Kidney epithelial cell (primary cell): ENCODE results near the gene PIK3IP1. TPM values are rescaled to one million over a fixed set of nuclear protein-coding genes. Genes with fewer than 3 reads are reported as not detected.
"Not testable (repeated sequence)": the region's sequence is repeated elsewhere in the genome, so short reads cannot be mapped to it uniquely, and the experiment has no call there.

Experiments
- DNase-seq: peaks from one replicate; pipeline ENCODE4 v3.0.0-alpha.2; 2010; ENCODE audit warnings: low read depth
- H3K27me3 ChIP-seq: 2 replicates; pipeline ENCODE4 v1.6.0; 2011; ENCODE audit warnings: low read length; ENCODE audit not compliant: control insufficient read depth, insufficient read depth
- H3K36me3 ChIP-seq: 2 replicates; pipeline ENCODE4 v1.5.1; 2011; ENCODE audit warnings: low read length; ENCODE audit not compliant: control insufficient read depth, insufficient read depth
- H3K4me3 ChIP-seq: 2 replicates; pipeline ENCODE4 v1.5.1; 2011; ENCODE audit warnings: low read depth, mild to moderate bottlenecking, control low read depth, low read length
- CTCF ChIP-seq: IDR thresholded peaks from 2 replicates; pipeline ENCODE4 v1.5.1; 2011; ENCODE audit warnings: mild to moderate bottlenecking, moderate library complexity, low read length, control low read depth, inconsistent platforms; ENCODE audit not compliant: insufficient read depth, poor library complexity, severe bottlenecking
- total RNA-seq: library from RNA; depleted of rRNA; stranded (reverse); fragments of >200 nt; gene quantifications from 2 replicates; pipeline ENCODE4 v1.2.3, GENCODE V29; 2015

PIK3IP1 gene
- total RNA-seq, 1 donor from 2014 or later, result 14.0 TPM

- TF ChIP-seq CTCF, result no peak
- H3K4me3 ChIP-seq, result no peak overlapping the region
- H3K27me3 ChIP-seq, result no peaks in the 10 kb centered on the region
- DNase-seq, result no peak
- H3K36me3 ChIP-seq, result no peaks in the 10 kb centered on the region
Observed at GRCh38 chr22:31321421-31321820, 29.1 kb upstream of the PIK3IP1 start.

GRCh38 chr22:31314220-31314619, 21.9 kb upstream of the PIK3IP1 start:
- not testable (repeated sequence) for H3K27me3 ChIP-seq, DNase-seq, H3K36me3 ChIP-seq, H3K4me3 ChIP-seq

- Histone ChIP-seq H3K4me3 (no peak overlapping the region), H3K36me3 (peaks cover 2% of the 10 kb centered on the region), H3K27me3 (no peaks in the 10 kb centered on the region)
- TF ChIP-seq CTCF, result peak; percentile 91
- DNase-seq, result no peak
Observed at GRCh38 chr22:31313366-31314147, 21.3 kb upstream of the PIK3IP1 start.

- H3K36me3 ChIP-seq, result no peaks in the 10 kb centered on the region
Observed at GRCh38 chr22:31308181-31308580, 15.9 kb upstream of the PIK3IP1 start.

GRCh38 chr22:31305194-31305593, 12.9 kb upstream of the PIK3IP1 start:
- Histone ChIP-seq H3K36me3 (no peaks in the 10 kb centered on the region), H3K4me3 (no peak overlapping the region), H3K27me3 (no peaks in the 10 kb centered on the region)
- no peak for DNase-seq
- TF ChIP-seq CTCF, result no peak

More at GRCh38 chr22:31308181-31308580, 15.9 kb upstream of the PIK3IP1 start:
- no peak for TF ChIP-seq CTCF
- Histone ChIP-seq H3K27me3 (no peaks in the 10 kb centered on the region), H3K4me3 (no peak overlapping the region)
- no peak for DNase-seq

- TF ChIP-seq CTCF, result no peak
Observed at GRCh38 chr22:31302537-31302936, 10.2 kb upstream of the PIK3IP1 start.

More at GRCh38 chr22:31302537-31302936, 10.2 kb upstream of the PIK3IP1 start:
- H3K27me3 ChIP-seq, result no peaks in the 10 kb centered on the region
- no peak for DNase-seq
- H3K36me3 ChIP-seq, result no peaks in the 10 kb centered on the region
- no peak overlapping the region for H3K4me3 ChIP-seq
